ENCODE results near the gene PROCR. TPM values are rescaled to one million over a fixed set of nuclear protein-coding genes. Genes with fewer than 3 reads are reported as not detected.

PROCR gene
- total and polyA plus RNA-seq, 10 of the 15 experiments (the other 5 are each of a cell fraction or from before 2014, with no cell fraction given): 0.12 to 0.78 (median 0.35) TPM; not detected in 2

- no peak for TF ChIP-seq CTCF (IDR thresholded peaks at IDR 0.05 in 2 of 3, conservative IDR thresholded peaks at IDR 0.05 in 1 of 3; ENCODE audit: control insufficient read depth in 2 of 3, extremely low read depth in 1 of 3, insufficient read depth in 1 of 3, low read depth in 3 of 3, low read length in 3 of 3)
- no peak for TF ChIP-seq RUNX3 (IDR thresholded peaks at IDR 0.05; ENCODE audit: low read length)
- TF ChIP-seq, protein P1, sequence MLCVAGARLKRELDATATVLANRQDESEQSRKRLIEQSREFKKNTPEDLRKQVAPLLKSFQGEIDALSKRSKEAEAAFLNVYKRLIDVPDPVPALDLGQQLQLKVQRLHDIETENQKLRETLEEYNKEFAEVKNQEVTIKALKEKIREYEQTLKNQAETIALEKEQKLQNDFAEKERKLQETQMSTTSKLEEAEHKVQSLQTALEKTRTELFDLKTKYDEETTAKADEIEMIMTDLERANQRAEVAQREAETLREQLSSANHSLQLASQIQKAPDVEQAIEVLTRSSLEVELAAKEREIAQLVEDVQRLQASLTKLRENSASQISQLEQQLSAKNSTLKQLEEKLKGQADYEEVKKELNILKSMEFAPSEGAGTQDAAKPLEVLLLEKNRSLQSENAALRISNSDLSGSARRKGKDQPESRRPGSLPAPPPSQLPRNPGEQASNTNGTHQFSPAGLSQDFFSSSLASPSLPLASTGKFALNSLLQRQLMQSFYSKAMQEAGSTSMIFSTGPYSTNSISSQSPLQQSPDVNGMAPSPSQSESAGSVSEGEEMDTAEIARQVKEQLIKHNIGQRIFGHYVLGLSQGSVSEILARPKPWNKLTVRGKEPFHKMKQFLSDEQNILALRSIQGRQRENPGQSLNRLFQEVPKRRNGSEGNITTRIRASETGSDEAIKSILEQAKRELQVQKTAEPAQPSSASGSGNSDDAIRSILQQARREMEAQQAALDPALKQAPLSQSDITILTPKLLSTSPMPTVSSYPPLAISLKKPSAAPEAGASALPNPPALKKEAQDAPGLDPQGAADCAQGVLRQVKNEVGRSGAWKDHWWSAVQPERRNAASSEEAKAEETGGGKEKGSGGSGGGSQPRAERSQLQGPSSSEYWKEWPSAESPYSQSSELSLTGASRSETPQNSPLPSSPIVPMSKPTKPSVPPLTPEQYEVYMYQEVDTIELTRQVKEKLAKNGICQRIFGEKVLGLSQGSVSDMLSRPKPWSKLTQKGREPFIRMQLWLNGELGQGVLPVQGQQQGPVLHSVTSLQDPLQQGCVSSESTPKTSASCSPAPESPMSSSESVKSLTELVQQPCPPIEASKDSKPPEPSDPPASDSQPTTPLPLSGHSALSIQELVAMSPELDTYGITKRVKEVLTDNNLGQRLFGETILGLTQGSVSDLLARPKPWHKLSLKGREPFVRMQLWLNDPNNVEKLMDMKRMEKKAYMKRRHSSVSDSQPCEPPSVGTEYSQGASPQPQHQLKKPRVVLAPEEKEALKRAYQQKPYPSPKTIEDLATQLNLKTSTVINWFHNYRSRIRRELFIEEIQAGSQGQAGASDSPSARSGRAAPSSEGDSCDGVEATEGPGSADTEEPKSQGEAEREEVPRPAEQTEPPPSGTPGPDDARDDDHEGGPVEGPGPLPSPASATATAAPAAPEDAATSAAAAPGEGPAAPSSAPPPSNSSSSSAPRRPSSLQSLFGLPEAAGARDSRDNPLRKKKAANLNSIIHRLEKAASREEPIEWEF (IDR thresholded peaks at IDR 0.05; ENCODE audit: insufficient replicate concordance, low read depth, low read length): no peak
- TF ChIP-seq, protein P2, sequence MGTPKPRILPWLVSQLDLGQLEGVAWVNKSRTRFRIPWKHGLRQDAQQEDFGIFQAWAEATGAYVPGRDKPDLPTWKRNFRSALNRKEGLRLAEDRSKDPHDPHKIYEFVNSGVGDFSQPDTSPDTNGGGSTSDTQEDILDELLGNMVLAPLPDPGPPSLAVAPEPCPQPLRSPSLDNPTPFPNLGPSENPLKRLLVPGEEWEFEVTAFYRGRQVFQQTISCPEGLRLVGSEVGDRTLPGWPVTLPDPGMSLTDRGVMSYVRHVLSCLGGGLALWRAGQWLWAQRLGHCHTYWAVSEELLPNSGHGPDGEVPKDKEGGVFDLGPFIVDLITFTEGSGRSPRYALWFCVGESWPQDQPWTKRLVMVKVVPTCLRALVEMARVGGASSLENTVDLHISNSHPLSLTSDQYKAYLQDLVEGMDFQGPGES (IDR thresholded peaks at IDR 0.05): no peak
- TF ChIP-seq, protein P3, sequence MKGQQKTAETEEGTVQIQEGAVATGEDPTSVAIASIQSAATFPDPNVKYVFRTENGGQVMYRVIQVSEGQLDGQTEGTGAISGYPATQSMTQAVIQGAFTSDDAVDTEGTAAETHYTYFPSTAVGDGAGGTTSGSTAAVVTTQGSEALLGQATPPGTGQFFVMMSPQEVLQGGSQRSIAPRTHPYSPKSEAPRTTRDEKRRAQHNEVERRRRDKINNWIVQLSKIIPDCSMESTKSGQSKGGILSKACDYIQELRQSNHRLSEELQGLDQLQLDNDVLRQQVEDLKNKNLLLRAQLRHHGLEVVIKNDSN (IDR thresholded peaks at IDR 0.05; ENCODE audit: borderline replicate concordance, extremely low read length, insufficient read depth, low read depth, low read length): no peak
- no peak for TF ChIP-seq MTA3 (IDR thresholded peaks at IDR 0.05; ENCODE audit: borderline replicate concordance, low read length)
- TF ChIP-seq DPF2 (IDR thresholded peaks at IDR 0.05): no peak
- TF ChIP-seq NR2C2 (IDR thresholded peaks at IDR 0.05; ENCODE audit: borderline replicate concordance, control insufficient read depth, insufficient read length, low read depth): no peak
- TF ChIP-seq BCL3 (IDR thresholded peaks at IDR 0.05; ENCODE audit: borderline replicate concordance, insufficient read depth, low read depth, low read length, poor library complexity, severe bottlenecking): no peak
- TF ChIP-seq MYB (IDR thresholded peaks at IDR 0.05; ENCODE audit: borderline replicate concordance, low read depth, low read length): no peak
- TF ChIP-seq NRF1 (conservative IDR thresholded peaks at IDR 0.05; ENCODE audit: low read depth, low read length): no peak
- TF ChIP-seq, protein P4, sequence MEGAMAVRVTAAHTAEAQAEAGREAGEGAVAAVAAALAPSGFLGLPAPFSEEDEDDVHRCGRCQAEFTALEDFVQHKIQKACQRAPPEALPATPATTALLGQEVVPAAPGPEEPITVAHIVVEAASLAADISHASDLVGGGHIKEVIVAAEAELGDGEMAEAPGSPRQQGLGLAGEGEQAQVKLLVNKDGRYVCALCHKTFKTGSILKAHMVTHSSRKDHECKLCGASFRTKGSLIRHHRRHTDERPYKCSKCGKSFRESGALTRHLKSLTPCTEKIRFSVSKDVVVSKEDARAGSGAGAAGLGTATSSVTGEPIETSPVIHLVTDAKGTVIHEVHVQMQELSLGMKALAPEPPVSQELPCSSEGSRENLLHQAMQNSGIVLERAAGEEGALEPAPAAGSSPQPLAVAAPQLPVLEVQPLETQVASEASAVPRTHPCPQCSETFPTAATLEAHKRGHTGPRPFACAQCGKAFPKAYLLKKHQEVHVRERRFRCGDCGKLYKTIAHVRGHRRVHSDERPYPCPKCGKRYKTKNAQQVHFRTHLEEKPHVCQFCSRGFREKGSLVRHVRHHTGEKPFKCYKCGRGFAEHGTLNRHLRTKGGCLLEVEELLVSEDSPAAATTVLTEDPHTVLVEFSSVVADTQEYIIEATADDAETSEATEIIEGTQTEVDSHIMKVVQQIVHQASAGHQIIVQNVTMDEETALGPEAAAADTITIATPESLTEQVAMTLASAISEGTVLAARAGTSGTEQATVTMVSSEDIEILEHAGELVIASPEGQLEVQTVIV (IDR thresholded peaks at IDR 0.05; ENCODE audit: borderline replicate concordance, partially characterized antibody): no peak
Measured at GRCh38 chr20:35156978-35157377, 14.9 kb upstream of the PROCR start (continued).

All from GM12878 (cell line).